Stomach (tissue), 9 donors: ENCODE measurements around the gene LRRC75B. TPM values are rescaled to one million over a fixed set of nuclear protein-coding genes. Genes with fewer than 3 reads are reported as not detected.

Experiments used
- DNase-seq, 2 donors: peaks; one replicate each; pipeline versions ENCODE4 v3.0.0 to v3.0.0-alpha.2; 2013 to 2019
- H3K27ac ChIP-seq, 5 donors: fragments of 200-600 bp in 4 of 5; sonication (generic) in 4 of 5; one replicate each; pipeline ENCODE4 v1.5.1; 2013 to 2019; ENCODE audit warnings: mild to moderate bottlenecking in 1 of 5, moderate library complexity in 1 of 5
- H3K27me3 ChIP-seq, 3 donors: fragments of 200-600 bp; sonication (generic); one replicate each; pipeline ENCODE4 v1.5.1; 2017 to 2019; ENCODE audit warnings: mixed run types in 1 of 3
- H3K36me3 ChIP-seq, 4 donors: fragments of 200-600 bp; sonication (generic); 1 replicate in 3 of 4; 2 replicates in 1 of 4; pipeline ENCODE4 v1.5.1; 2016 to 2019
- H3K4me1 ChIP-seq, 4 donors: fragments of 200-600 bp; sonication (generic); one replicate each; pipeline ENCODE4 v1.5.1; 2016 to 2019
- H3K4me3 ChIP-seq, 4 donors: fragments of 200-600 bp; sonication (generic) in 3 of 4; one replicate each; pipeline ENCODE4 v1.5.1; 2016 to 2019; ENCODE audit warnings: mild to moderate bottlenecking in 1 of 4
- H3K9me3 ChIP-seq, 4 donors: fragments of 200-600 bp; sonication (generic); one replicate each; pipeline ENCODE4 v1.5.1; 2016 to 2019
- EP300 ChIP-seq: sonication (generic); formaldehyde crosslinking; IDR thresholded peaks from one replicate; pipeline ENCODE4 v1.6.1; 2017; ENCODE audit warnings: antibody characterized with exemption
- POLR2A ChIP-seq, 4 donors: fragments of 450-650 bp; IDR thresholded peaks; one replicate each; pipeline ENCODE4 v1.6.1; 2016; ENCODE audit warnings: antibody characterized with exemption in 4 of 4, control low read depth in 2 of 4, mild to moderate bottlenecking in 1 of 4, moderate library complexity in 1 of 4
- POLR2AphosphoS5 ChIP-seq, 3 donors: sonication (generic); formaldehyde crosslinking; IDR thresholded peaks; one replicate each; pipeline ENCODE4 v1.6.1; 2016; ENCODE audit warnings: antibody characterized with exemption in 3 of 3
- WGBS, 5 donors: extraction: QIAGEN DNeasy Blood & Tissue Kit in 3 of 5; methylation state at CpG; one replicate each; pipeline versions ENCODE4 v1.1.5 to v1.1.7; 2013 to 2018; 5-methylcytosine and 5-hydroxymethylcytosine counted together
- intact Hi-C: fragments of 100-400 bp; cut with DNase I; formaldehyde crosslinking; loops from one replicate; pipeline ENCODE4 v1.15.1; 2023; ENCODE audit warnings: low total_unique reads
- polyA plus RNA-seq, 3 donors: library from polyadenylated mRNA; stranded (reverse); fragments of 200-250 nt; gene quantifications; one replicate each; pipeline ENCODE4 v1.2.3, GENCODE V29; 2013
- total RNA-seq, 5 donors: library from RNA; depleted of rRNA; stranded (reverse); fragments of >200 nt; gene quantifications; one replicate each; pipeline versions ENCODE4 v1.1.0 to v1.2.3, GENCODE V29; 2014 to 2016
- TF ChIP-seq, protein P1 (sequence below), 7 experiments: fragments of 450-650 bp in 4 of 7; fragments of 200-600 bp in 3 of 7; sonication (generic) in 3 of 7; IDR thresholded peaks; one replicate each; pipeline ENCODE4 v1.5.1; 2016 to 2019; ENCODE audit warnings: antibody characterized with exemption in 7 of 7, control low read depth in 2 of 7, mild to moderate bottlenecking in 1 of 7
- donor health status: healthy with polysubstance abuse.
- donor health status: Bipolar disorder and iron deficiency.
- donor health status: healthy.

Gene LRRC75B
- total and polyA plus RNA-seq, 8 donors: 7.2 to 31.7 (median 25.4) TPM

DNA sequence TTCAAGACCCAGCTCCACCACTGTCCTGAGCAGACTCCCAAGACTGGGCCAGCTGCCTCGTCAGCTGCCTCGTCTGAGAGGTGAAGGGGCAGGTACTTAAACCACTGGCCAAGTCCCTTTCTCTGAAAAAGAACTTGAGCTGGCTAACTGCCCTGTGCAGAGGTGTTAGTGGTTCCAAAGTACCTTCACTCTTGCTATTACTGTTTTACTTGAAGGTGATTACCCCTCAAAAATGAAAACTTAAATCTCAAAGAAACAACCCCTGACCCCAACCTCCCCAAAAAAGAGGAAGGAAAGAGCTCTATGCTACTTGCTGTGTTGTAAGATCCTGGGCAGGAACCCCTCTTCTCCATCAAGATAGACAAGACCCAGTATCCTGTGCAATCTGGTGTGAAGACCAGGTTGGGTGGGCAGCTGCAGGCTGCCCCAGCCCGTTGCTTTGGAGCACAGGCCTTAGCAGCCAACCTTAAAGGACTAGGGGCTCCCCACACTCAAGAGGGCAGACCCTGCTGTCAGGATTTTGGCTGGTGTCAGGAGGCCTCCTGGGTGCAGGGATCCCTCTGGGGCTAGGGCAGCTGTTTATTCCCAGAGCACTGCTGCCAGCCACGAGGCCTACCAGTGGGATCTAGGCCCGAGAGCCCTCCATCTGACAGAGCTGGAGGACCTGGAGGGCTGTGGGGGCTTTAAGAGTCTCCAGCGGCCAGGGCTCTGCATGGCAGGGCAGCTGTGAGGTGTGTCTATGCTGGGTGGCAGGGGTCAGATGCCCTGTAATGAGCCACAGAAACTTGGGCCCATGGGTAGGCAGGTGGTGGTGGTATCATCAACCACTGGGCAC, 51.0 kb downstream of the LRRC75B start:
- H3K27ac ChIP-seq: peak overlapping the region in 4 of 5 donors; percentile 16 to 74 (median 66)
- intact Hi-C loops: no loop called here
- no peaks in the 10 kb centered on the region for H3K27me3 ChIP-seq
- no peak overlapping the region for H3K4me3 ChIP-seq
- no peaks in the 10 kb centered on the region for H3K9me3 ChIP-seq
- no peak for DNase-seq
- H3K36me3 ChIP-seq: peaks cover 52 to 88% (median 81%) of the 10 kb centered on the region in 4 donors
- 57 to 73% (median 62%) methylated on average over 3 to 6 of the region's 6 CpGs for WGBS, 5 donors
- TF ChIP-seq EP300: no peak
- no peak for TF ChIP-seq POLR2AphosphoS5 (IDR thresholded peaks at IDR 0.05)
- TF ChIP-seq, protein P1, sequence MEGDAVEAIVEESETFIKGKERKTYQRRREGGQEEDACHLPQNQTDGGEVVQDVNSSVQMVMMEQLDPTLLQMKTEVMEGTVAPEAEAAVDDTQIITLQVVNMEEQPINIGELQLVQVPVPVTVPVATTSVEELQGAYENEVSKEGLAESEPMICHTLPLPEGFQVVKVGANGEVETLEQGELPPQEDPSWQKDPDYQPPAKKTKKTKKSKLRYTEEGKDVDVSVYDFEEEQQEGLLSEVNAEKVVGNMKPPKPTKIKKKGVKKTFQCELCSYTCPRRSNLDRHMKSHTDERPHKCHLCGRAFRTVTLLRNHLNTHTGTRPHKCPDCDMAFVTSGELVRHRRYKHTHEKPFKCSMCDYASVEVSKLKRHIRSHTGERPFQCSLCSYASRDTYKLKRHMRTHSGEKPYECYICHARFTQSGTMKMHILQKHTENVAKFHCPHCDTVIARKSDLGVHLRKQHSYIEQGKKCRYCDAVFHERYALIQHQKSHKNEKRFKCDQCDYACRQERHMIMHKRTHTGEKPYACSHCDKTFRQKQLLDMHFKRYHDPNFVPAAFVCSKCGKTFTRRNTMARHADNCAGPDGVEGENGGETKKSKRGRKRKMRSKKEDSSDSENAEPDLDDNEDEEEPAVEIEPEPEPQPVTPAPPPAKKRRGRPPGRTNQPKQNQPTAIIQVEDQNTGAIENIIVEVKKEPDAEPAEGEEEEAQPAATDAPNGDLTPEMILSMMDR (IDR thresholded peaks at IDR 0.05): no peak
- TF ChIP-seq POLR2A (IDR thresholded peaks at IDR 0.05): no peak
- peaks cover 33 to 56% (median 50%) of the 10 kb centered on the region in 4 donors for H3K4me1 ChIP-seq

DNA sequence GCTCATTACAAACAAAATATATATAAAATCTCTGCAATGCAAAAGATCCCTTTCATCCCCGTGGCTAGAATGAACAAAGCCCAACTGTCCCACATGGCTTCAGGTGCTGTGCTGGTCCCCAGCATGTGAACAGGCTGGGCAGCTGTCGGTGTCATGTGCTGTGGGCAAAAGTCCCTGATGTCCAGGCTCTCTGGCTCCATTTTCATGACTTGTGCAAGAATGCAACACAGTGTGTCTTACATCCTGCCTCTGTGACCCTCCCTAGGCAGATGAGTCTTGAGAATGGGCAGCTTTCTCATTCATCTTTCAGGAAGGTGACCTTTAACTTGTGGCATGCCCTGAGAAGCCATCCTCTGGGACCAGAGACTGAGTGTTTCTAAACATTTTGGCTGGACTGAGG, 52.4 kb downstream of the LRRC75B start:
- intact Hi-C loops: no loop called here
- peaks cover 43 to 77% (median 69%) of the 10 kb centered on the region in 4 donors for H3K36me3 ChIP-seq
- TF ChIP-seq POLR2AphosphoS5 (IDR thresholded peaks at IDR 0.05) (no peak), POLR2A (IDR thresholded peaks at IDR 0.05) (no peak)

DNA sequence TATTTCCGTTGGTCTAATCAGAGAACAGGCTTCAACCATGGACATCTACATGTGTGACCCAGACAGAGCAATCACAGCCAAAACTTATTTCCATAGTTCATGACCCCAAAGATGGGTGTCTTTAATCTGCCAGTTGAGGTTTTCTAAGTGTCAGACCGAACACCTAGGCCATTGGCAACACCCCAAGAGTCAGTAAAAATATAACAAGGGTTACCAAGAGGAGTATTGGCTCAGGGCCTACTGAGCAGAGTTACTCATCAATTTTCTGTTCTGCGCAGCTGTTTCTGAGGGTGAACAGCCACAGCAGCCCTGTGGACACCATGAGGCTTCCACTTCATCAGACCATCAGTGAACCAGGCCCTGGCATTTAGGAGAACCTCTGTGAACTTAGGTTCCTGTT, 56.8 kb downstream of the LRRC75B start:
- Histone ChIP-seq H3K36me3 (peaks cover 14 to 40% (median 25%) of the 10 kb centered on the region in 4 donors), H3K4me3 (no peak overlapping the region), H3K4me1 (peaks cover 0 to 10% (median under 1%) of the 10 kb centered on the region in 4 donors), H3K27me3 (no peaks in the 10 kb centered on the region), H3K27ac (no peak overlapping the region), H3K9me3 (no peaks in the 10 kb centered on the region)
- no peak for DNase-seq
- no peak for TF ChIP-seq POLR2AphosphoS5 (IDR thresholded peaks at IDR 0.05)
- no peak for TF ChIP-seq EP300
- TF ChIP-seq POLR2A (IDR thresholded peaks at IDR 0.05): no peak
- TF ChIP-seq, protein P1 (IDR thresholded peaks at IDR 0.05): no peak
- intact Hi-C loops: no loop called here
- 81 to 94% (median 91%) methylated on average over 3 of the region's 3 CpGs for WGBS, 5 donors

More for the DNA sequence above, 52.4 kb downstream of the LRRC75B start:
- Histone ChIP-seq H3K4me1 (peaks cover 33 to 45% (median 37%) of the 10 kb centered on the region in 4 donors), H3K9me3 (no peaks in the 10 kb centered on the region), H3K27ac (no peak overlapping the region), H3K27me3 (no peaks in the 10 kb centered on the region), H3K4me3 (no peak overlapping the region)
- no peak for DNase-seq
- 91 to 100% (median 93%) methylated on average over 2 of the region's 2 CpGs for WGBS, 5 donors

Other genes starting within 250 kb of the LRRC75B start
- gene ADORA2A, start 165.5 kb downstream of the LRRC75B start, total RNA-seq: 1 to 10 TPM in 3 of 5 donors, under 1 TPM in 1, not detected in 1; 0.58 to 7.1 (median 3.1) TPM
- 1 to 10 TPM; 1.4 to 2.9 (median 1.6) TPM for gene ADORA2A, start 165.5 kb downstream of the LRRC75B start, polyA plus RNA-seq
- gene UPB1, start 97.7 kb downstream of the LRRC75B start, total RNA-seq: under 1 TPM in 1 of 5 donors, not detected in 4; 0.73 TPM
- gene UPB1, start 97.7 kb downstream of the LRRC75B start, polyA plus RNA-seq: under 1 TPM in 1 of 3 donors, not detected in 2; 0.35 TPM
- gene GUCD1, start 37.9 kb downstream of the LRRC75B start, total RNA-seq: 100 to 1,000 TPM; 120 to 196 (median 171) TPM
- 100 to 1,000 TPM in 2 of 3 donors, 10 to 100 TPM in 1; 87.4 to 165 (median 110) TPM for gene GUCD1, start 37.9 kb downstream of the LRRC75B start, polyA plus RNA-seq
- 100 to 1,000 TPM in 4 of 5 donors, 10 to 100 TPM in 1; 75.6 to 153 (median 121) TPM for gene SNRPD3, start 37.1 kb downstream of the LRRC75B start, total RNA-seq
- gene SNRPD3, start 37.1 kb downstream of the LRRC75B start, polyA plus RNA-seq: 100 to 1,000 TPM; 101 to 144 (median 109) TPM
- gene GGT1, start 10.1 kb upstream of the LRRC75B start, total RNA-seq: 10 to 100 TPM in 3 of 5 donors, 1 to 10 TPM in 2; 5.3 to 24.3 (median 17.4) TPM
- 10 to 100 TPM; 21.5 to 87.1 (median 26.6) TPM for gene GGT1, start 10.1 kb upstream of the LRRC75B start, polyA plus RNA-seq
- gene PIWIL3, start 181.6 kb upstream of the LRRC75B start, total RNA-seq: not detected
- gene PIWIL3, start 181.6 kb upstream of the LRRC75B start, polyA plus RNA-seq: not detected
- gene SGSM1, start 213.1 kb upstream of the LRRC75B start, total RNA-seq: 1 to 10 TPM; 1.3 to 4.7 (median 4.0) TPM
- gene SGSM1, start 213.1 kb upstream of the LRRC75B start, polyA plus RNA-seq: under 1 TPM; 0.68 to 0.80 (median 0.76) TPM